ENCODE data around the gene KIF2A.

Gene KIF2A

DNA sequence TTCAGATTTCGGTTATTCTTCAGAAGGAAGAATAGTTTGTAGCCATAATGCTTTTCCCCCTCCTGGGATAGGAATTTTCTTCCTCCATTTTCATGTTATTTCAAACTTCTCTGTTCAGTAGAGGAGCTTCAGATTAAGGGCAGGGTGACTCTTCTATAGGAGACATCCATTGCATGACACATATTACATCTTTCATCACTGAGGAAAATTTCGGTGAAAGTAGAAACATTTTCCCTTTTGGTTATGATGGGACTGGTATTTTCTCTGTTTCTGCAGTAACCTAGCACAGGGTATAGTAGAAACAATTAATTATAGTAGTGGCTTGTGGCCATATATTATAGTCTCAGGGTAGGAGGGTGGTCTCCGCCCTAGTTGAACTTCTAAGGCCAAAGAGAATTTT, 107.7 kb downstream of the KIF2A start:
- no peak for TF ChIP-seq ZNF274 (IDR thresholded peaks at IDR 0.05; ENCODE audit: low read depth, low read length)
- H3K4me3 ChIP-seq (ENCODE audit: low read length): peak overlapping the region; percentile 95

- no peak overlapping the region for H3K4me3 ChIP-seq (ENCODE audit: low read length)
- TF ChIP-seq ZNF274 (IDR thresholded peaks at IDR 0.05; ENCODE audit: low read depth, low read length): no peak
Measured at GRCh38 chr5:62418462-62419076, 112.6 kb downstream of the KIF2A start.

DNA sequence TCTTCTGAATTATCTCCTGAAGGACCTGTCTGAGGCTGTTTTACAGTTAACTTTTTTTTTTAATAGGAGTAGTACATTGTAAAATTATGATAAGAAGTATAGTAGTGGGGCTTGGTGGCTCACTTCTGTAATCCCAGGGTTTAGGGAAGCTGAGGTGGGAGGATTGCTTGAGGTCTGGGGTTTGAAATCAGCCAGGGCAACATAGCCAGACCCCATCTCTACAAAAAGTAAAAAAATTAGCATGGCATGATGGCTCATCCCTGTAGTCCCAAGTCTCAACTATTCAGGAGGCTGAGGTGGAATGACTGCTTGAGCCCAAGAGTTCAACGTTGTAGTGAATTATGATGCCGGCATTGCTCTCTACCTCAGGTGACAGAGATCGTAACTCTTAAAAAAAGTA, 113.6 kb downstream of the KIF2A start:
- no peak overlapping the region for H3K4me3 ChIP-seq (ENCODE audit: low read length)
- TF ChIP-seq ZNF274 (IDR thresholded peaks at IDR 0.05; ENCODE audit: low read depth, low read length): no peak

DNA sequence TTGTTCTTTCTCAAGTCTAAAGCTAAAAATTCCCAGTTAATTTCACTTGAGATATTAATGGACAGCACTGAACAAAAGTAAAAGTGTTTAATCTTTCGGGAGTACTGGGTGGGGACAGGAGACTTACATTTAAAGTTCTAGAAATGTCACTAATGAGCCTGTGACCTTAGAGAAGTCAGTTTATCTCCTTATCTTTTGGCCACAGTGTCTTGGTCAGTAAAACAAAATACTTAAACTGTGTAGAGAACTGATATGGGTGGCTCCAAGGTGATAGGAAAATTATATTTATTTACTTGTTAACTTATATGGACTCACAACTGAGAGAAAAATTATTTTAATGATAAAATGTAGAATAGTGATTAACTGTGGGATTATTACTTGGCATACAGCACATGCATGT, 115.4 kb downstream of the KIF2A start:
- TF ChIP-seq ZNF274 (IDR thresholded peaks at IDR 0.05; ENCODE audit: low read depth, low read length): no peak
- no peak overlapping the region for H3K4me3 ChIP-seq (ENCODE audit: low read length)

DNA sequence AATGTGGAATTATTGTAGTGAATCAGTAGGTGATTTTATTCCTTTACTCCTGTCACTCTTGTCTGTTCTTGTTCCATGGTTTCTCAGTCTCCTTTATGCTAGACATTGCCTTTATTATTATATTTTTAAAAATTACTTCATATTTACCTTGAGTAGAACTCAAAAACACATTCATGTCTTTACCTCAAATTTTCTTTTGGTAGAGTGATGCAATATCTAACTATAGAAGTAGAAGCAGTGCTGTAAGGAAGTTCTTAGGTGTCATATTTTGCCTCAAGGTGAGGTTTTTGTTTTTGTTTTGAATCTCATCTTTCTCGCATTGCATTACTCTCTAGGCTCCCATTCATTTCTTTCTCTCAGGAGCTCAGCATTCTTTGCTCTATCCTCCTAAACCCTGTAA, 118.8 kb downstream of the KIF2A start:
- TF ChIP-seq ZNF274 (IDR thresholded peaks at IDR 0.05; ENCODE audit: low read depth, low read length): no peak
- H3K4me3 ChIP-seq (ENCODE audit: low read length): no peak overlapping the region

- TF ChIP-seq ZNF274 (IDR thresholded peaks at IDR 0.05; ENCODE audit: low read depth, low read length): no peak
Measured at GRCh38 chr5:62431735-62432620, 126.0 kb downstream of the KIF2A start.

GRCh38 chr5:62432621-62433064, 126.6 kb downstream of the KIF2A start:
- no peak overlapping the region for H3K4me3 ChIP-seq (ENCODE audit: low read length)
- TF ChIP-seq ZNF274 (IDR thresholded peaks at IDR 0.05; ENCODE audit: low read depth, low read length): no peak

More at GRCh38 chr5:62431735-62432620, 126.0 kb downstream of the KIF2A start:
- H3K4me3 ChIP-seq (ENCODE audit: low read length): no peak overlapping the region

Measured in GM08714 (cell line).